ENCODE data around the gene CD8B2.
A peak's percentile ranks its signal among the peaks of the same experiment; 100 is the strongest.

The CD8B2 gene

GRCh38 chr2:106532236-106532635 is 45.1 kb downstream of the CD8B2 start:
- DNase-seq (no peak), ATAC-seq (no peak)
- H3K4me3 Mint-ChIP-seq = no peak overlapping the region
- peaks cover 29% of the 10 kb centered on the region for H3K27me3 Mint-ChIP-seq
- H3K9me3 Mint-ChIP-seq = no peaks in the 10 kb centered on the region
- peaks cover 11% of the 10 kb centered on the region for H3K4me1 Mint-ChIP-seq
- H3K27ac Mint-ChIP-seq = no peak overlapping the region

DNA sequence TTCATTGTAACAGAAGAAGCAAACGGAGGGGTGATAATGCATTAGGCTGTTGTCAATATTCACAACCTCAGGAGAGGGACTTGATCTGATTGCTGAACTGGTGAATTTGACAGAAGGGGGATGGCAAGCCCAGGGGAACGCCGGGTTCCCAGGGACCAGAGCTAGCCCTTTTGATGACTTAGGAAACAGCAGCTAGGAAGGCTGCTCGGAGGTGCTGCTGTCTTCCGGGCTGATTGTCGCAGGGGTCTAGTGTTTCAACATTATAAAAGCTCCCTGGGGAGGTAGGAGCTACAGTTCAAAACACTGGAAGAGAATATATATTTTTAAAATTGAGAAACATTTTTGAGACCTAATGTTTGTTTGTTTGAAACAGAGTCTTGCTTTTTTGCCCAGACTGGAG is 47.3 kb downstream of the CD8B2 start:
- H3K4me1 Mint-ChIP-seq = peaks cover 13% of the 10 kb centered on the region
- no peaks in the 10 kb centered on the region for H3K9me3 Mint-ChIP-seq
- H3K27me3 Mint-ChIP-seq = peaks cover 19% of the 10 kb centered on the region
- DNase-seq (no peak), ATAC-seq (no peak)
- H3K4me3 Mint-ChIP-seq = no peak overlapping the region
- H3K27ac Mint-ChIP-seq = no peak overlapping the region

GRCh38 chr2:106536490-106536889 is 49.3 kb downstream of the CD8B2 start:
- ATAC-seq = peak; percentile 49
- Mint-ChIP-seq H3K4me1 (peaks cover 19% of the 10 kb centered on the region), H3K9me3 (no peaks in the 10 kb centered on the region), H3K27ac (peak overlapping the region in 1 of 2 donors; percentile 22), H3K4me3 (no peak overlapping the region), H3K27me3 (peaks cover 19% of the 10 kb centered on the region)
- no peak for DNase-seq

DNA sequence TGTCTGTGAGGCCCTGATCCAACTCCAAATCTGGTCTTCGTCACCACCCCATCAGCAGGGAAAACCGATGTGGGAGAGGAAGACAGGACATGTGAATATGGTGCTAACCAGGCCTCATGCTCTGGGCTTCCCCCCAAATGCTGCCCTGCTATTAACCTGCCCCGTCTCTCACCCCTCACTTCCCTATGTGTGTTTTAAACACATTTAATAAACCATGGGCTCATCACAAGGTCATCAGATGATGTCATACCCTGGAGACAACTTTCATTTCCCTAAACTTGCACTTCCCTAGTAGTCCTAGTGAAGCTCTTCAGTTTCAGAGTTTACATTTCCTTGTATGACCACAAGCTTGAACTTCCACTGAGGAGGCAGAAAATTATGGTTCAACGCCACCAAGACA is 49.9 kb downstream of the CD8B2 start:
- H3K4me1 Mint-ChIP-seq = peaks cover 19% of the 10 kb centered on the region
- H3K9me3 Mint-ChIP-seq = no peaks in the 10 kb centered on the region
- DNase-seq (no peak), ATAC-seq (no peak)
- H3K4me3 Mint-ChIP-seq = no peak overlapping the region
- peaks cover 19% of the 10 kb centered on the region for H3K27me3 Mint-ChIP-seq
- H3K27ac Mint-ChIP-seq = no peak overlapping the region

GRCh38 chr2:106537791-106538191 is 50.6 kb downstream of the CD8B2 start:
- DNase-seq = no peak
- Mint-ChIP-seq H3K27ac (no peak overlapping the region), H3K4me1 (peaks cover 22% of the 10 kb centered on the region), H3K9me3 (no peaks in the 10 kb centered on the region), H3K27me3 (peaks cover 19% of the 10 kb centered on the region), H3K4me3 (no peak overlapping the region)
- no peak for ATAC-seq

DNA sequence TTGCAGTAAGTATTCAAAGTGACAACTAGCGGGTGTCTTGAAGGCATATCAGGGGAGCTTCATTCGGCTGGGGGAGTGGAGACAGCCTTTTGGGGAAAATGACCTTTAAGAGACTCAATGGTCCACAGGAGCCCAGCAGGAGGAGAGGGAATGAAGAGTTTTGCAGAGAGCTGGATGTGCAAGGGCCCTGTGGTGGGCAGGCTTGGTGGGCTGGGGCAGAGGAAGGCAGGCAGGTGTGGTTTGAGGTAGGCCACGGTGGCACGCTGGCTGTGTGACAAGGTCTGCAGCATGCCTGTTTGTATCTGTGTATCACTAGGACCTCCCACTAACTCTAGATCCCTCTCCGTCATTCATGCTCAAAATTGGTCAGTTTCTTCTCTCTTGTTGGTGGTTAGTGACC is 53.7 kb downstream of the CD8B2 start:
- no peak for DNase-seq
- ATAC-seq = peak; percentile 29
- Mint-ChIP-seq H3K9me3 (no peaks in the 10 kb centered on the region), H3K4me1 (peaks cover 25% of the 10 kb centered on the region), H3K4me3 (no peak overlapping the region), H3K27me3 (peaks cover 11% of the 10 kb centered on the region), H3K27ac (no peak overlapping the region)

GRCh38 chr2:106541333-106541732 is 54.2 kb downstream of the CD8B2 start:
- Mint-ChIP-seq H3K27me3 (peaks cover 11% of the 10 kb centered on the region), H3K4me3 (no peak overlapping the region), H3K4me1 (peaks cover 23% of the 10 kb centered on the region), H3K27ac (no peak overlapping the region), H3K9me3 (no peaks in the 10 kb centered on the region)
- DNase-seq (no peak), ATAC-seq (no peak)

DNA sequence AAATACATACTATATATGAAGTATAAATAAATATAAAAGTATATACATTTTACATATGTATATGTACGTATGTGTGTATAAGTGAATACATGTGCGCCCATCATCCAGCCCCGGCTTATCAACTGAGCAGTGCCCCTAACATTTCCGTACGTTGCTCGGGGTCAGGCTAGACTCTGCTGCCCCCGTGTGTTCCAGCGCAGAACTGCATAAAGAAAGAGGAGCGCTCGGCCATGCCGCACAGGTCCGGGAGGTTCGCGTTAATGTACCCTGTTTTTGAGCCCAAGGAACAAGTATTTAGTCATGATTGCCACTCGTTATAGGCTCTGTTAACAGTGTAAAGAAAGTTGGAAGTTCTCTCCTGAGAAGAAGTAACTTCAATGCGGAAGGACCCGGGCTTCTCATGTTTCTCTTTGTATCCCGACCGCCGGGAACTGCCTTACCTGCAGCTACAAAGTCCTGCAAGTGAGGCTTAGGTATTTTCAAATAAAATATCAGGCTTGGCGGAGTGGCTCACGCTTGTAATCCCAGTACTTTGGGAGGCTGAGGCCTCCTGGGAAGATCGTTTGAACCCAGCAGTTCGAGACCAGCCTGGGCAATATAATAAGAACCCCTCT is 55.7 kb downstream of the CD8B2 start:
- Mint-ChIP-seq H3K4me1 (peaks cover 12% of the 10 kb centered on the region), H3K27me3 (peaks cover 11% of the 10 kb centered on the region), H3K4me3 (peak overlapping the region; percentile 68 to 70), H3K9me3 (no peaks in the 10 kb centered on the region), H3K27ac (peak overlapping the region in 1 of 2 donors; percentile 91)
- ATAC-seq = peak; percentile 87
- peak; percentile 75 to 83 for DNase-seq

- H3K4me3 Mint-ChIP-seq = no peak overlapping the region
- peaks cover 11% of the 10 kb centered on the region for H3K27me3 Mint-ChIP-seq
- peaks cover 12% of the 10 kb centered on the region for H3K4me1 Mint-ChIP-seq
- DNase-seq (no peak), ATAC-seq (no peak)
- no peak overlapping the region for H3K27ac Mint-ChIP-seq
- H3K9me3 Mint-ChIP-seq = no peaks in the 10 kb centered on the region
These were observed 57.8 kb downstream of the CD8B2 start for GRCh38 chr2:106545007-106545406.

GRCh38 chr2:106546391-106546990 is 59.3 kb downstream of the CD8B2 start:
- DNase-seq (no peak), ATAC-seq (no peak)
- Mint-ChIP-seq H3K9me3 (no peaks in the 10 kb centered on the region), H3K4me1 (peaks cover 6% of the 10 kb centered on the region), H3K27ac (no peak overlapping the region), H3K4me3 (no peak overlapping the region), H3K27me3 (peaks cover 11% of the 10 kb centered on the region)

DNA sequence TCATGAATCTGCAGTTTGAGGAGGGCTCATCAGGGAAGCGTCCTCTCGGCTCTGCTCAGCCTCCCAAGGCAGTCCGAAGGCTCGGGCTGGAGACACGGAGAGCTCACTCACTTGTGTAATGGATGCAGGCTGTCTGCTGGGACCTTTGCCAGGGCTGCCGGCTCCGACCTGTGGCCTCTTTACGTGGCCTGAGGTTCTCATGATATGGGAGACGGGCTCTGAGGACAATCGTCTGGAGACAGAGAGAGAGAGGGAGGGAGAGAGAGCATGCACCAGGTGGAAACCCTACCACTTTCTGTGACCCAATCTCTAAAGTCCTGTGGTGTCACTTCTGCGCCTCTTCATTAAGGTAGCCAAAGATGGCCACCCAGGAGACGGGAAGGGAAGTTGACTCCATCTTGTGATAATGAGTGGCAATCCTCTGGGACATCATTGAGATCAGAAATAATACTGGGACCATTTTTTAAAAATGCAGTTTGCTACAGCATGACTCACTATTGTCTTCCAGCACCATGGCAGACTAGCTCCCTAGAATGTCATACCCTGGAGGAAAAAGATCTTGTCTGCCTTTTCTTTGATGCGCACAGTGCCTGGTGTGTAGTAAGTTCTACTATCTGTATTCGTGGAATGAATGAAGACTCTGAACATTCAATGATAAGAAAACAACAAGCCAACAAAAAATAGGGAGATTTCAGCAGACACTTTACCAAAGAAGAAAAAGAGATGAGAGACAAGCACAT is 60.2 kb downstream of the CD8B2 start:
- Mint-ChIP-seq H3K27ac (peak overlapping the region in 1 of 2 donors; percentile 35), H3K4me3 (no peak overlapping the region), H3K4me1 (peaks cover 6% of the 10 kb centered on the region), H3K9me3 (no peaks in the 10 kb centered on the region), H3K27me3 (peaks cover 11% of the 10 kb centered on the region)
- no peak for DNase-seq
- no peak for ATAC-seq

DNA sequence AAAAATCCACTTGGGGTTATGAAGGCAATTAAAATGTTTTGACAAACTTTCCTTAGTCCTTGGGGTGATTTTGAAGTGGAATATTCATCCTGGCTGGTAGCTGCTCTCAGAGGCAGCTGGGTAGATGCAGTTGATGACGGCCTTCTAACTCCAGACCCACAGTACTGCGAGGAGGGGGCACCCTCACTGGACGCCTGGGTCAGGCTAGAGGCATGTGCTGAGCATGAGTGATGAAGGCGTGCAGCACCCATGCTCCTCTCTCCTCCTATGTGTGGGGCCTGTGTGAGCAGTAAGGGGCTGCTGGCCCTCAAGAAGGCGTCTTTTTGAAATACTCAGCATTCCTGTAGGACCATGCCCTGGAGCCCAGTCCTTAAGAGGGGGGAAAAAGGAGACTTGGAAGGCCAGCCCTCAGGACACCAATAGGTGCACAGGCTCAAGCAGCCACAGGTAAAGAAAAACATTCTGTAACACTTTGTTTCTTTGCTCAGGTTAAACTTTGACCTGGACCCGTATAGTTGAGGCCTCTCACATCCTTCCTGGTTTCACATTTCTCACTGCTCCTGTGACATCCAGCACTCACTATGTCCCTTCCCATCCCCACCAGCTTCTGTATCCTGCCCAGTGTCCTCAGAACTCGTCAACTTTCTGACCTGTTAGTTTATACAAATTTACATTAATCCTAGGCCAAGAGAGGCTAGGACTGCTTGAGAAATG is 64.4 kb downstream of the CD8B2 start:
- H3K4me1 Mint-ChIP-seq = no peaks in the 10 kb centered on the region
- no peaks in the 10 kb centered on the region for H3K27me3 Mint-ChIP-seq
- peaks cover 0 to under 1% of the 10 kb centered on the region in 2 donors for H3K9me3 Mint-ChIP-seq
- ATAC-seq = no peak
- no peak overlapping the region for H3K27ac Mint-ChIP-seq
- no peak overlapping the region for H3K4me3 Mint-ChIP-seq
- DNase-seq = no peak

DNA sequence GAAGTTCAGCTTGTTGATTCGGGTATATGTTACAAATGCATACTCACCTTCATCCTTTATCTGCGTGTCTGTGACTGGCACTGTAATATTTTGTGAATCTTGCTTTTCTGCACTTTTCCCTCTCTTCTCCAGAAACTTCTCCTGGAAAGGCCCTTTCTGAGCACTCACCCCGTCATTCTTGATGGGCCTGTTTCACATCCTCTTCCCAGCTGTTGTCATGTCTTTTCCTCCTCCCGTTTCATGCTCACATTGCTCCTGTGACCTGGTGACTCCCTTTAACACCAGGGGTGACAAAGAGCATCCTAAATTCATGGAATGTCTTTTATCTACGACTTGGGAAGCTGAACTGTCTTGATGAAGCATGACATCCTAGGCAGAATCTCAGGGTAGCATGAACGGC is 65.8 kb downstream of the CD8B2 start:
- H3K27me3 Mint-ChIP-seq = no peaks in the 10 kb centered on the region
- H3K9me3 Mint-ChIP-seq = peaks cover 0 to 7% of the 10 kb centered on the region in 2 donors
- no peaks in the 10 kb centered on the region for H3K4me1 Mint-ChIP-seq
- H3K27ac Mint-ChIP-seq = peak overlapping the region in 1 of 2 donors; percentile 45
- DNase-seq (no peak), ATAC-seq (no peak)
- no peak overlapping the region for H3K4me3 Mint-ChIP-seq

DNA sequence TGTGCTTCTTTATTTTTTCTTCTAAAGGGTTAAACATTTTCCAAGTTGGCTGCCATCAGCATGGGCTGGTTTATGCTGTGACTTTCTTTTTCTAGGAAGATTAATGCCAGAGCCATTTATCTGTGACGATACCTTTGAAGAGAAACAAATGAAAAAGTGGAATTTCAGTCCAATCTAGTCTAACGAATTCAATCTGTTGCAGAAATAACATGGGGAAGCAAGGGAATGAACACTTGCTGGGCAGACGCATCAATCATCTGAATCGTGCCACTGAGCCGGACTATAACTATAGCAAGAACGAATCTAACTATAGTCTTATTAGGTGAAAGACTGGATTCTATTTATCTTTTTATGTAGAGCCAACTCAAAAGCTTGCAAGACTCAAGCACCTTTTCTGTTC is 66.2 kb downstream of the CD8B2 start:
- Mint-ChIP-seq H3K9me3 (peaks cover 0 to 7% of the 10 kb centered on the region in 2 donors), H3K27me3 (no peaks in the 10 kb centered on the region), H3K4me3 (no peak overlapping the region), H3K4me1 (no peaks in the 10 kb centered on the region), H3K27ac (no peak overlapping the region)
- no peak for ATAC-seq
- DNase-seq = no peak

GRCh38 chr2:106554411-106554810 is 67.2 kb downstream of the CD8B2 start:
- no peaks in the 10 kb centered on the region for H3K4me1 Mint-ChIP-seq
- H3K27ac Mint-ChIP-seq = no peak overlapping the region
- no peaks in the 10 kb centered on the region for H3K27me3 Mint-ChIP-seq
- peaks cover 0 to 7% of the 10 kb centered on the region in 2 donors for H3K9me3 Mint-ChIP-seq
- H3K4me3 Mint-ChIP-seq = no peak overlapping the region
- no peak for ATAC-seq
- DNase-seq = no peak

DNA sequence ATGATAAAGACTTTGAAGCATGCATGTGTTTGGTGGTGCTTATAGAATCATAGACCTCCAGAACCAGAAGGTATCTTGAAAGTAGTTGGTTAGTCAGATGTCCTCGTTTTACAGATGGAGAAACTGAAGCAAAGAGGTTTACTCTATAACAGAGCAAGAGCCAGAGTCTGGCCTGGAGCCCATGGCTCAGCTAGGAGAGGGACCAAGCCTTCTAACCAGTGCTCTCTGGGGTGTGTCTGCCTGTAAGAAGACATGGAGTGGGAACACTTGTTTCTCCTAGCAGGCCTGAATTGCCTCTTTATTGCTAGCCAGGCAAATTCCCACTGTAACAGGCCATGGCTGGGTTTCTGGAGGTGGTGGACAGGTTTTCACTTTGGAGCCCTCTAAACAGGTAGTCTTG is 67.9 kb downstream of the CD8B2 start:
- DNase-seq (no peak), ATAC-seq (no peak)
- Mint-ChIP-seq H3K9me3 (peaks cover 0 to 7% of the 10 kb centered on the region in 2 donors), H3K4me1 (no peaks in the 10 kb centered on the region), H3K27ac (no peak overlapping the region), H3K4me3 (no peak overlapping the region), H3K27me3 (no peaks in the 10 kb centered on the region)

Measured in stimulated activated naive CD8-positive, alpha-beta T cell treated with anti-CD3 and anti-CD28 coated beads, Interleukin-15, amount 100 ng/mL, for 72 hours (primary cell).